Chondrocyte (in vitro differentiated cells): ENCODE measurements around the gene PRKG2. TPM values are rescaled to one million over a fixed set of nuclear protein-coding genes. Genes with fewer than 3 reads are reported as not detected.

ENCODE experiments used
- DNase-seq: peaks from one replicate; pipeline ENCODE4 v3.0.0; 2021; ENCODE audit warnings: mixed read lengths, low spot score
- H3K27ac Mint-ChIP-seq: one replicate; pipeline ENCODE4 v1.8.0; 2021; ENCODE audit warnings: mild to moderate bottlenecking, moderate library complexity, mixed read lengths; ENCODE audit not compliant: unreplicated experiment
- H3K27me3 Mint-ChIP-seq: 2 replicates; pipeline ENCODE4 v1.8.0; 2021; ENCODE audit warnings: low read depth, mixed read lengths
- H3K36me3 Mint-ChIP-seq: 2 replicates; pipeline ENCODE4 v1.8.0; 2021; ENCODE audit warnings: low read depth, mixed read lengths
- H3K4me1 Mint-ChIP-seq: 2 replicates; pipeline ENCODE4 v1.8.0; 2021; ENCODE audit warnings: low read depth, mild to moderate bottlenecking, mixed read lengths
- H3K4me3 Mint-ChIP-seq: one replicate; pipeline ENCODE4 v1.8.0; 2021; ENCODE audit warnings: mild to moderate bottlenecking, moderate library complexity, mixed read lengths; ENCODE audit not compliant: unreplicated experiment
- H3K9me3 Mint-ChIP-seq: 2 replicates; pipeline ENCODE4 v1.8.0; 2021; ENCODE audit warnings: low read depth, mixed read lengths
- total RNA-seq: library from RNA; stranded (reverse); gene quantifications from 3 replicates; pipeline ENCODE4 v1.2.1, GENCODE V29; 2021
- TF ChIP-seq, protein P1 (sequence below): fragments of 200-600 bp; sonication (generic); IDR thresholded peaks from 2 replicates; pipeline ENCODE4 v1.5.0; 2021; ENCODE audit warnings: antibody characterized with exemption, mild to moderate bottlenecking, moderate library complexity

The PRKG2 gene
- total RNA-seq, 1 donor from 2014 or later, result not detected

DNA sequence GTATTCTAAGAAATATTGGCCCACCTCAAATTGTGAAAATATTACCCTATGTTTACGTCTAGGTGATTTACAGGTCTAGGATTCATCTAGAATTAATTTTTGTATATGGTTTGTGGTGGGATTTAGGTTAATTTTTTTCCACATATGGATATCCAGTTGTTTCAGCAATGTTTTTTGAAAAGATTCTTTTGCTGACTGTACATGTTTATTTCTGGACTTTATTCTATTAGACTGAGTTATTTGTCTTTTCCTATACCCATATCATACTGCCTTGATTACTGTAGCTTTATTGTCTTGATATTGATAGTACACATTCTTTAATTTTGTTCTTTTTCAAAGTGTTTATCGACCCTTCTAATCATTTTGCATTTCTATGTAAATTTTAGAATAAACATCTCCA, 83.5 kb downstream of the PRKG2 start:
- TF ChIP-seq, protein P1, sequence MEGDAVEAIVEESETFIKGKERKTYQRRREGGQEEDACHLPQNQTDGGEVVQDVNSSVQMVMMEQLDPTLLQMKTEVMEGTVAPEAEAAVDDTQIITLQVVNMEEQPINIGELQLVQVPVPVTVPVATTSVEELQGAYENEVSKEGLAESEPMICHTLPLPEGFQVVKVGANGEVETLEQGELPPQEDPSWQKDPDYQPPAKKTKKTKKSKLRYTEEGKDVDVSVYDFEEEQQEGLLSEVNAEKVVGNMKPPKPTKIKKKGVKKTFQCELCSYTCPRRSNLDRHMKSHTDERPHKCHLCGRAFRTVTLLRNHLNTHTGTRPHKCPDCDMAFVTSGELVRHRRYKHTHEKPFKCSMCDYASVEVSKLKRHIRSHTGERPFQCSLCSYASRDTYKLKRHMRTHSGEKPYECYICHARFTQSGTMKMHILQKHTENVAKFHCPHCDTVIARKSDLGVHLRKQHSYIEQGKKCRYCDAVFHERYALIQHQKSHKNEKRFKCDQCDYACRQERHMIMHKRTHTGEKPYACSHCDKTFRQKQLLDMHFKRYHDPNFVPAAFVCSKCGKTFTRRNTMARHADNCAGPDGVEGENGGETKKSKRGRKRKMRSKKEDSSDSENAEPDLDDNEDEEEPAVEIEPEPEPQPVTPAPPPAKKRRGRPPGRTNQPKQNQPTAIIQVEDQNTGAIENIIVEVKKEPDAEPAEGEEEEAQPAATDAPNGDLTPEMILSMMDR, result no peak

DNA sequence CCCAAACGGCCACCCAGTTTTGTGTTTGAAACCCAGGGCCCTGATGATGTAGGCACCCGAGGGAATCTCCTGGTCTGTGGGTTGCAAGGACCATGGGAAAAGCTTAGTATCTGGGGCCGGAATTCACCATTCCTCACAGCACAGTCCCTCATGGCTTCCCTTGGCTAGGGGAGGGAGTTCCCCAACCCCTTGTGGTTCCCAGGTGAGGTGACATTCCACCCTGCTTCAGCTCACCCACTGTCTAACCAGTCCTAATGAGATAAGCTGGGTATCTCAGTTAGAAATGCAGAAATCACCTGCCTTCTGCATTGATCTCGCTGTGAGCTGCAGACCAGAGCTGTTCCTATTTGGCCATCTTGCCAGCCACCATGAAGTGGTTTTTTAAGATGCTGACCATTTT, 84.0 kb downstream of the PRKG2 start:
- TF ChIP-seq, protein P1, result no peak

More for the DNA sequence above, 83.5 kb downstream of the PRKG2 start:
- Mint-ChIP-seq H3K9me3 (no peaks in the 10 kb centered on the region), H3K4me1 (no peaks in the 10 kb centered on the region), H3K4me3 (no peak overlapping the region), H3K27me3 (peaks cover 10% of the 10 kb centered on the region), H3K36me3 (no peaks in the 10 kb centered on the region), H3K27ac (no peak overlapping the region)
- no peak for DNase-seq

DNA sequence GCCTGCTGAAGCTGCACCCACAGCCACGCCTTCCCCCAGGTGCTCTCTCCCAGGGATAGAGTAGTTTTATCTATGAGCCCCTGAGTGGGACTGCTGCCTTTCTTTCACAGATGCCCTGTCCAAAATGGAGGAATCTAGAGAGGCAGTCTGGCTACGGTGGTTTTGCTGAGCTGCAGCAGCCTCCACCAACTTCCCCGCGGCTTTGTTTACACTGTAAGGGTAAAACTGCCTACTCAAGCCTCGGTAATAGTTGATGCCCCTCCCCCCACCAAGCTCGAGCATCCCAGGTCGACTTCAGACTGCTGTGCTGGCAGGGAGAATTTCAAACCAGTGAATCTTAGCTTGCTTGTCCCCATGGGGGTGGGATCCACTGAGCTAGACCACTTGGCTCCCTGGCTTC, 84.5 kb downstream of the PRKG2 start:
- Mint-ChIP-seq H3K27me3 (peaks cover 10% of the 10 kb centered on the region), H3K4me3 (no peak overlapping the region), H3K36me3 (no peaks in the 10 kb centered on the region), H3K9me3 (no peaks in the 10 kb centered on the region), H3K4me1 (no peaks in the 10 kb centered on the region), H3K27ac (no peak overlapping the region)
- no peak for DNase-seq
- TF ChIP-seq, protein P1, result no peak

More for the DNA sequence above, 84.0 kb downstream of the PRKG2 start:
- H3K27me3 Mint-ChIP-seq, result peaks cover 10% of the 10 kb centered on the region
- H3K36me3 Mint-ChIP-seq, result no peaks in the 10 kb centered on the region
- H3K4me3 Mint-ChIP-seq, result no peak overlapping the region
- H3K9me3 Mint-ChIP-seq, result no peaks in the 10 kb centered on the region
- H3K4me1 Mint-ChIP-seq, result no peaks in the 10 kb centered on the region
- H3K27ac Mint-ChIP-seq, result no peak overlapping the region
- DNase-seq, result no peak

DNA sequence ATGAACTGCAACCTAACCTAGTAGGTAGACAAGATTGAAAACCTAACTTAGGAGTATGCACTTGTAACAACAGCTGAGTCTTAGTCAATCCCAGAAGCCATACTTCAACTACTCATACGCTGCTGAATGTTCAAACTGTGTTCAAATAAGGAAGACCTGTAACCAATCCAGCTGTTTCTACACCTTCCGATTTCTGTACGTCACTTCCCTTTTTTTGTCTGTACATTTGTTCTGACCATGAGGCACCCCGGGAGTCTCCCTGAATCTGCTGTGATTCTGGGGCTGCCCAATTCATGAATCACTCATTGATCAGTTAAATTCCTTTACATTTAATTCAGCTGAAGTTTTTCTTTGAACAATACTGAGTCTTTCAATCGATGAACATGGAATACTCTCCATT, 95.0 kb downstream of the PRKG2 start:
- Mint-ChIP-seq H3K9me3 (peaks cover 2% of the 10 kb centered on the region), H3K27ac (no peak overlapping the region), H3K36me3 (no peaks in the 10 kb centered on the region), H3K4me1 (no peaks in the 10 kb centered on the region), H3K4me3 (no peak overlapping the region), H3K27me3 (peaks cover 4% of the 10 kb centered on the region)
- TF ChIP-seq, protein P1, result no peak
- no peak for DNase-seq

DNA sequence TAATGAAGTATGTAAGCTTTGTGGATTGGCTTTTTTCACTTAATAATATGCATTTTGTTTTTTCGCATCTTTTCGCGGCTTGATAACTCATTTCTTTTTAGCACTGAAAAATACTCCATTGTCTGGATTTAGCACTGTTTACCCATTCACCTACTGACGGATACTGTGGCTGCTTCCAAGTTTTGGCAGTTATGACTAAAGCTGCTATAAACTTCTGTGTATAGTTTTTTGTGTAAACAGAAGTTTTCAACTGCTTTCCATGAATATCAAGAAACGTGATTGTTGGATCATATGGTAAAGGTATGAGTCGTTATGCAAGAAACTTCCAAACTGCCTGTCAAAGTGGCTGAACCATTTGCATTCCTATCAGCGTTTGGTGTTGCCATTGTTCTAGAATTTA, 96.9 kb downstream of the PRKG2 start:
- Mint-ChIP-seq H3K27me3 (peaks cover 6% of the 10 kb centered on the region), H3K36me3 (no peaks in the 10 kb centered on the region), H3K9me3 (peaks cover 2% of the 10 kb centered on the region), H3K4me1 (no peaks in the 10 kb centered on the region), H3K27ac (no peak overlapping the region), H3K4me3 (no peak overlapping the region)
- DNase-seq, result no peak
- TF ChIP-seq, protein P1, result no peak
